Smooth muscle cell (in vitro differentiated cells): ENCODE results near the gene KRT35. TPM values are rescaled to one million over a fixed set of nuclear protein-coding genes. Genes with fewer than 3 reads are reported as not detected.

Source experiments
- DNase-seq: peaks from one replicate; lab custom pipeline; 2025; ENCODE audit not compliant: unreplicated experiment; lab: John Stamatoyannopoulos, UW
- H2AFZ ChIP-seq: fragments of 200-600 bp; sonication (generic); 2 replicates; pipeline ENCODE4 v1.6.0; 2016; ENCODE audit warnings: antibody characterized with exemption, low read depth, mild to moderate bottlenecking
- H3F3A ChIP-seq: fragments of 200-600 bp; sonication (generic); 2 replicates; pipeline ENCODE4 v1.6.0; 2017; ENCODE audit warnings: antibody characterized with exemption, low read depth
- H3K27ac ChIP-seq: fragments of 200-600 bp; sonication (generic); 2 replicates; pipeline ENCODE4 v1.5.1; 2016; ENCODE audit warnings: low read depth, mild to moderate bottlenecking
- H3K27me3 ChIP-seq: fragments of 200-600 bp; sonication (generic); 2 replicates; pipeline ENCODE4 v1.6.1; 2016; ENCODE audit warnings: low read depth, mild to moderate bottlenecking
- H3K36me3 ChIP-seq: fragments of 200-600 bp; sonication (generic); 2 replicates; pipeline ENCODE4 v1.5.1; 2016; ENCODE audit warnings: low read depth
- H3K4me1 ChIP-seq: fragments of 200-600 bp; sonication (generic); 2 replicates; pipeline ENCODE4 v1.5.1; 2016; ENCODE audit warnings: low read depth
- H3K4me2 ChIP-seq: fragments of 200-600 bp; sonication (generic); 2 replicates; pipeline ENCODE4 v1.6.0; 2016; ENCODE audit warnings: mild to moderate bottlenecking
- H3K4me3 ChIP-seq: fragments of 200-600 bp; sonication (generic); 2 replicates; pipeline ENCODE4 v1.5.1; 2016; ENCODE audit warnings: mild to moderate bottlenecking
- H3K79me2 ChIP-seq: fragments of 200-600 bp; sonication (generic); 2 replicates; pipeline ENCODE4 v1.6.0; 2016; ENCODE audit warnings: low read depth, mild to moderate bottlenecking
- H3K9ac ChIP-seq: fragments of 200-600 bp; sonication (generic); 2 replicates; pipeline ENCODE4 v1.6.0; 2016; ENCODE audit warnings: low read depth
- H3K9me3 ChIP-seq: fragments of 200-600 bp; sonication (generic); replicated peaks from 2 replicates; pipeline ENCODE4 v1.5.1; 2016; ENCODE audit warnings: low read depth
- H4K20me1 ChIP-seq: fragments of 200-600 bp; sonication (generic); 2 replicates; pipeline ENCODE4 v1.6.0; 2016; ENCODE audit warnings: low read depth
- WGBS: methylation state at CpG from one replicate; pipeline ENCODE4 v1.1.7; 2016; ENCODE audit warnings: low lambda C conversion rate; 5-methylcytosine and 5-hydroxymethylcytosine counted together
- polyA plus RNA-seq: library from polyadenylated mRNA; unstranded; fragments of >200 nt; fragmentation: Nextera tagmentation; extraction: Ambion mirVana; gene quantifications from 2 replicates; pipeline ENCODE4 v1.2.1, GENCODE V29; 2016
- total RNA-seq: library from RNA; depleted of rRNA; stranded (reverse); fragments of >200 nt; gene quantifications from 2 replicates; pipeline ENCODE4 v1.2.3, GENCODE V29; 2014
- TF ChIP-seq, protein P1 (sequence below): fragments of 200-600 bp; sonication (generic); IDR thresholded peaks from 2 replicates; pipeline ENCODE4 v1.5.1; 2017; ENCODE audit warnings: borderline replicate concordance, mild to moderate bottlenecking, antibody characterized with exemption; ENCODE audit not compliant: insufficient read depth, poor library complexity, severe bottlenecking

KRT35 gene
- total and polyA plus RNA-seq, 2 experiments from 2014 or later = not detected

DNA sequence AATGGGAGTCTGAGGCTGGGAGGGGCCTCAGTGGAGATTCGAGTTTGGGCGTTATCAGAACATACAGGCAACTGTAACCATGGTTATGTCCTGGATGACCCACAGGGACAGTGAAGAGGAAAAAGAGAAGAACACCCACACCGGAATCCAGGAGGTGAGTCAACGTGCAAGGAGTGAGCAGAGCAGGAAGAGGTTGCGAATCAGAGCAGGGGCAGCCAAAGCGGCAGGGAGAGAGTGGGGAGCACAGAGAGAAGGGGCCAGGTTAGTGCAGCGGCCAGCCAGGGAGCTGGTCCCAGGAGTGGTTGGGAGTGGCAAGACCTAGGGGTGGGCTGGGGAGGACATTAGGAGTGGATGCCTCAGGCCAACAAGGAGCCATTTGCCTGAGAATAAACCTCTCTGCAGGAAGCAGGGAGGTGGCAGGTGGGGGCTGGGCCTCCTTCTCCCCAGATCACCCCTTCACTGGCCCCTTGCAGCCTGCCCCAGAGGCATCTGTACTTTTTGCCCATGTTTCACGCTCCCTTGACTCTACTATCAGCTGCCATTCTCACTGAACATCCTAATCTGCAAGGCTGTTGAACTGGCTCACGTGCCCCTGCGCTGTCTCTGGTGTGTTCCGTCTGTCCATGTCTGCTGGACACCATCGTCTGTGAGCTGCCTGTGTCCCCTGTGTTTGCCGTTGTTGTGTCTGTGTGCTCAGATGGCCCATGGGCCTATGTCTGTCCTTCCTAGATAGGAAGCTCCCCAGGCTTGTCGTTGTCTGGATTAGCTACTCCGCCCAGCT is 19.4 kb upstream of the KRT35 start:
- H2AFZ ChIP-seq = no peak overlapping the region
- 53% methylated on average over 15 of the region's 15 CpGs for WGBS
- DNase-seq = no peak

DNA sequence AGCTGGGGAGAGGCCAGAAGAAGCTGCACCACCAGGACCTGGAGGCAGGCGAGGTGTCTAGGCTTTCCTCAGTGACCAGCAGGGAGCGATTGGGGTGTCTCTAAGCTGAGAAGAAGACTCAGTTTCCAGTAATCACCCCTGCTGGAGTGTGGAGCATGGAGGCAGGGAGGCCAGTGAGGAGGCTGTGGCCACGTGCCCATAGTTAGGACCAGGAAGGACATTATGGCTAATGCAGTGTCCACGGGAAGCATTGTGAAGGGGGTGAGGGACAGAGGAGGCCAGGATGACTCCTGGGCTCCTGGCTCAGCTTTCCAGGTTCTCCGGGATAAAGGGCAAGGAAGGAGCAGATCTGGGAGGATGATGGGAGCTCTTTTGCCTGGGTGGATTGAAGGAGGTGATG is 18.8 kb upstream of the KRT35 start:
- no peaks in the 10 kb centered on the region for H3K79me2 ChIP-seq
- H3K9ac ChIP-seq = no peak overlapping the region
- no peaks in the 10 kb centered on the region for H3K4me1 ChIP-seq
- H3K4me3 ChIP-seq = no peak overlapping the region
- H3K27ac ChIP-seq = no peak overlapping the region
- no peak overlapping the region for H2AFZ ChIP-seq
- no peaks in the 10 kb centered on the region for H3K36me3 ChIP-seq
- peak overlapping the region; percentile 9 for H3K4me2 ChIP-seq
- WGBS = 94% methylated on average over 5 of the region's 5 CpGs
- no peaks in the 10 kb centered on the region for H3K27me3 ChIP-seq
- TF ChIP-seq, protein P1, sequence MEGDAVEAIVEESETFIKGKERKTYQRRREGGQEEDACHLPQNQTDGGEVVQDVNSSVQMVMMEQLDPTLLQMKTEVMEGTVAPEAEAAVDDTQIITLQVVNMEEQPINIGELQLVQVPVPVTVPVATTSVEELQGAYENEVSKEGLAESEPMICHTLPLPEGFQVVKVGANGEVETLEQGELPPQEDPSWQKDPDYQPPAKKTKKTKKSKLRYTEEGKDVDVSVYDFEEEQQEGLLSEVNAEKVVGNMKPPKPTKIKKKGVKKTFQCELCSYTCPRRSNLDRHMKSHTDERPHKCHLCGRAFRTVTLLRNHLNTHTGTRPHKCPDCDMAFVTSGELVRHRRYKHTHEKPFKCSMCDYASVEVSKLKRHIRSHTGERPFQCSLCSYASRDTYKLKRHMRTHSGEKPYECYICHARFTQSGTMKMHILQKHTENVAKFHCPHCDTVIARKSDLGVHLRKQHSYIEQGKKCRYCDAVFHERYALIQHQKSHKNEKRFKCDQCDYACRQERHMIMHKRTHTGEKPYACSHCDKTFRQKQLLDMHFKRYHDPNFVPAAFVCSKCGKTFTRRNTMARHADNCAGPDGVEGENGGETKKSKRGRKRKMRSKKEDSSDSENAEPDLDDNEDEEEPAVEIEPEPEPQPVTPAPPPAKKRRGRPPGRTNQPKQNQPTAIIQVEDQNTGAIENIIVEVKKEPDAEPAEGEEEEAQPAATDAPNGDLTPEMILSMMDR = no peak
- no peaks in the 10 kb centered on the region for H3K9me3 ChIP-seq
- no peak for DNase-seq
- no peaks in the 10 kb centered on the region for H3F3A ChIP-seq
- no peaks in the 10 kb centered on the region for H4K20me1 ChIP-seq

More for the DNA sequence above, 19.4 kb upstream of the KRT35 start:
- no peaks in the 10 kb centered on the region for H3K4me1 ChIP-seq
- no peaks in the 10 kb centered on the region for H3K27me3 ChIP-seq
- H3K9me3 ChIP-seq = no peaks in the 10 kb centered on the region
- no peaks in the 10 kb centered on the region for H3K36me3 ChIP-seq
- no peaks in the 10 kb centered on the region for H3F3A ChIP-seq
- TF ChIP-seq, protein P1 = no peak
- peak overlapping the region; percentile 9 for H3K4me2 ChIP-seq
- no peak overlapping the region for H3K4me3 ChIP-seq
- no peaks in the 10 kb centered on the region for H4K20me1 ChIP-seq
- no peaks in the 10 kb centered on the region for H3K79me2 ChIP-seq
- H3K27ac ChIP-seq = no peak overlapping the region
- no peak overlapping the region for H3K9ac ChIP-seq

DNA sequence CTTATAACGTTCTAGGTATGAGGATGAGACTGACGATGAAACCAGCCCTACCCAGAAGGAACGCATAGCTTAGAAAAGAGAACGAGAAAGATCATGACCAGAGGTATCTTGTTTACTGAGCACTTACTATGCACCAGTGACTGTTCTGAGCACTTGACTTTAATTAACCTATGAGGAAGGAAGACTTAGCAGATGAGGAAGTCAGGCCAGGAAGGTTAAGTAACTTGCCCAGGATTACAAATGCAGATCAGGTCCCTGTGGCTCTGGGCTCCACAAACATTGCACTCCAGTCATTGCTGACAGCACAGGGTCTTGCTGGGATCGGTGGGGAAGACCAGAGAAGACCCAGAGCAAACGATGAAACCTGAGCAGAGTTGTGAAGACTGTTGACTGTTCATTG is 17.3 kb upstream of the KRT35 start:
- H3K4me1 ChIP-seq = no peaks in the 10 kb centered on the region
- no peak overlapping the region for H2AFZ ChIP-seq
- TF ChIP-seq, protein P1 = no peak
- H3K4me2 ChIP-seq = no peak overlapping the region
- 85% methylated on average over 6 of the region's 6 CpGs for WGBS
- H3F3A ChIP-seq = no peaks in the 10 kb centered on the region
- H3K27ac ChIP-seq = no peak overlapping the region
- H3K9me3 ChIP-seq = no peaks in the 10 kb centered on the region
- no peak for DNase-seq
- no peak overlapping the region for H3K4me3 ChIP-seq
- no peaks in the 10 kb centered on the region for H3K36me3 ChIP-seq
- H3K27me3 ChIP-seq = no peaks in the 10 kb centered on the region
- no peaks in the 10 kb centered on the region for H3K79me2 ChIP-seq
- no peak overlapping the region for H3K9ac ChIP-seq
- H4K20me1 ChIP-seq = no peaks in the 10 kb centered on the region

DNA sequence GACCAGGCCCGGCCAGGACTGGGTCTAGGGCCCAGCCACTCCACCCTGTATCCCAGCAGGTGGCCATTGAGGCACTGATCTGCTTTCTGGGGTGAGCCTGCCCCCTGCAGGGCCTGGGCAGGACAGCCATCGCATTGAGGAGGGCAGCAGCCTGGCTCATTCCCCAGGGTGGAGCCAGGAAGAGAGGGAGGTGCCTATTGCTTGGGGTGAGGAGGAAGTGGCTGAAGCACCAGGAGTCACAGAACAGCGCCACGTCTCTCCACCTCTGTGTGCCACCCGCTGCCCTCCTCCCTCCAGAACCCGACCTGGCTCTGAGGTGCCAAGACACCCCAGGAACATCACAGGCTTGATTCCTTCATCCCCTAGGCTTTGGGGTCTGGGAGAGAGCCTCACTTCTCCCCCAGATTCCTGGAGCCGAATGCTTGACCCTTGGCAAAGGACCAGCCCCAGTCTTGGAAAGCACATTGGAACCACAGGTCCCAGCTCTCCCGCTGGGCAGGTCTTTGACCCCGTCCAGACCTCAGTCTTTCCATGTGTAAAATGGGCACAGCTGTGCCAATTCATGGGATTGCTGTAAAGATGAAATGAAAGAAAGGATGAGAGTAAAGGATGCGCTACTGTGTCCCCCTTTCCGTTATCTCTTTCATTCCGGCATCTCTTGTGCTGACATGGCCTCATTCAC is 16.0 kb upstream of the KRT35 start:
- no peak overlapping the region for H2AFZ ChIP-seq

More for the DNA sequence above, 16.0 kb upstream of the KRT35 start:
- Histone ChIP-seq H3K27ac (no peak overlapping the region), H3K4me2 (no peak overlapping the region), H3K4me1 (no peaks in the 10 kb centered on the region), H3K9me3 (no peaks in the 10 kb centered on the region), H3K36me3 (no peaks in the 10 kb centered on the region), H3K27me3 (no peaks in the 10 kb centered on the region), H4K20me1 (no peaks in the 10 kb centered on the region), H3K9ac (no peak overlapping the region), H3F3A (no peaks in the 10 kb centered on the region), H3K4me3 (no peak overlapping the region), H3K79me2 (no peaks in the 10 kb centered on the region)
- TF ChIP-seq, protein P1 = peak; percentile 64
- no peak for DNase-seq
- 66% methylated on average over 12 of the region's 12 CpGs for WGBS
